SK-MEL-5 (cell line): ENCODE measurements around the gene FGD5. TPM values are rescaled to one million over a fixed set of nuclear protein-coding genes. Genes with fewer than 3 reads are reported as not detected.

ENCODE experiments used
- DNase-seq: peaks from one replicate; pipeline ENCODE4 v3.0.0-alpha.2; 2016; ENCODE audit warnings: low read depth, low spot score
- in situ Hi-C: cut with HindIII; loops from 2 replicates; pipeline ENCODE4 v1.10.0; 2016; ENCODE audit warnings: low sequenced_read_pairs, high pct_unique_total_duplicates, low pct_unique_long_range_greater_than_20kb
- total RNA-seq: library from RNA; depleted of rRNA; stranded (reverse); fragments of >200 nt; shearing (Covaris generic); gene quantifications from 2 replicates; pipeline ENCODE4 v1.2.3, GENCODE V29; 2014

Gene FGD5
- total RNA-seq, 1 experiment from 2014 or later, result not detected

DNA sequence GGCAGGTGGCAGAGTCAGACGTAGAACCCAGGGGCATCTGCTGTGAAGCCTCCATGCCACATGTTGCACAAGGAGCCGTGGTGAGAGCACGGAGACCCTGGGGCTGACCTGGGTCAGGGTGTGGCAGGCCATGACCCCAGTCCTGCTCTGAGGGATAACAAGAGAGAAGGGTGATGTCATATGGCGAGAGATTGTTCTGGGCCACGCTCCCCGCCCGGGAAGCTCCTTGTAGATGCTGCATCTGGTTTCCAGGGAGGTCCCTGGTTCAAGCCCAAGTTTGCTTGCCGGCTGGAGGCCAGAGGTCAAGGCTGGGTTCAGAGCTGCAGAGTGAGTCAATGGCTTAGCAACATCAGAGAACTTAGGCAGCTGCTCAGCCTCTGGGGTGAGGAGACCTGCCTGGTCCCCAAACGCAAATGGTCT lies 17.3 kb downstream of the FGD5 start:
- in situ Hi-C loops, result no loop called here
- DNase-seq, result no peak

- in situ Hi-C loops, result no loop called here
- no peak for DNase-seq
Measured at GRCh38 chr3:14837186-14837877, 18.6 kb downstream of the FGD5 start.

DNA sequence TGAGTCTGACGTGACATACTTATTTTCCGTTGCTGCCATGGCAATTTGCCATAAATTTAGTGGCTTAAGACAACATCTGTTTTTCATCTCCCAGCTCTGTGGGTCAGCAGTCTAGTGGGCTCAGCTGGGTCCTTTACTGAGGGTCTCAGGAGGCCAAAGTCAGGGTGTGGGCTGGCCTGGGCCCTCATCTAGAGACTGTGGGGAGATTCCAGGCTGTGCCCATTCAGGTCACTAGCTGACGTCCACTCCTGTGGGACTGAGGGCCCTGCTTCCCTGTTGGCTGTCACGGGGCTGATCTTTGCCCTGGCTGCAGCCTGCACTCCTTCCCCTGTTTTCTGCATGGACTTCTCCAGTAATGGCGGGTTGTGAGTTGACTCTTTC lies 19.1 kb downstream of the FGD5 start:
- DNase-seq, result no peak
- in situ Hi-C loops, result no loop called here

DNA sequence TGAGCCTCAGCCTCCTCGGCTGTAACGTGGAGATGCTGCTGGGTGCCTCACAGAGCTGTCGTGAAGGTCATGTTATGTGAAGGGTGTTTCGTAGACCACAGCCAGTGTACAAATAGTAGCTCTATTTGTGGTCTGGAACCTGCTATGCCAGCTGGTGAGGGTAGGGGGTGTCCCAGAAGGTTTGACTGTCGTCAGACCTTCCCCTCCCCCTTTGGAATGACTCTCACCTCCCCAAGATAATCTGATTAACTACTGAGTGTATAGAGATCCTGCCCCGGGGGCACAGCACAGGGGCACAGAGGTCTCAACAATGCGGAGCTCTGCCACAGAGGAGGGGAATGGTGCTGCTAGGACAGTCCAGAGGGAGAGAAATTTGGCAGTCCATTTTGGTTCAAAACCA lies 20.5 kb downstream of the FGD5 start:
- DNase-seq, result no peak
- in situ Hi-C loops, result no loop called here

- no peak for DNase-seq
- in situ Hi-C loops, result no loop called here
Measured at GRCh38 chr3:14841836-14842235, 23.1 kb downstream of the FGD5 start.

GRCh38 chr3:14842277-14842676 lies 23.5 kb downstream of the FGD5 start:
- in situ Hi-C loops, result no loop called here
- DNase-seq, result no peak

DNA sequence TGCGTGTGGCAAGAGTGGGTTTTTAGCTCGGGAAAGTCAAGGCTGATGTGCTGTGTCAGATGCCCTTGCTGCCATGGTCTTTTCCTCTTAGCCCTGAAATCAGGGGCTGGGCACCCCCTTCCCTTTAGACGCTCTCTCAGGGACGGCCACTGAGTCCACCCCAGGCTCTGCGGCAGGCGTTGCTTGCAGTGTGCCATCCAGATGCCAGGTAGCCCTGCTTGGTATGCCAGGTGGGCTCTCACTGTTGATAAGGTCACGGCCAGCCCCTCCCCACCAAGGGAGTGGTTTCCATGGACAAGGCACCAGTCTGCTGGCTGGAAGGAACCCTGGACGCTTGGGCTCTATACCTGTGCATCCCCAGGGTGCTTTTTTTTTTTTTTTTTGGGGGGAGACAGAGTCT lies 24.6 kb downstream of the FGD5 start:
- no peak for DNase-seq
- in situ Hi-C loops, result no loop called here

DNA sequence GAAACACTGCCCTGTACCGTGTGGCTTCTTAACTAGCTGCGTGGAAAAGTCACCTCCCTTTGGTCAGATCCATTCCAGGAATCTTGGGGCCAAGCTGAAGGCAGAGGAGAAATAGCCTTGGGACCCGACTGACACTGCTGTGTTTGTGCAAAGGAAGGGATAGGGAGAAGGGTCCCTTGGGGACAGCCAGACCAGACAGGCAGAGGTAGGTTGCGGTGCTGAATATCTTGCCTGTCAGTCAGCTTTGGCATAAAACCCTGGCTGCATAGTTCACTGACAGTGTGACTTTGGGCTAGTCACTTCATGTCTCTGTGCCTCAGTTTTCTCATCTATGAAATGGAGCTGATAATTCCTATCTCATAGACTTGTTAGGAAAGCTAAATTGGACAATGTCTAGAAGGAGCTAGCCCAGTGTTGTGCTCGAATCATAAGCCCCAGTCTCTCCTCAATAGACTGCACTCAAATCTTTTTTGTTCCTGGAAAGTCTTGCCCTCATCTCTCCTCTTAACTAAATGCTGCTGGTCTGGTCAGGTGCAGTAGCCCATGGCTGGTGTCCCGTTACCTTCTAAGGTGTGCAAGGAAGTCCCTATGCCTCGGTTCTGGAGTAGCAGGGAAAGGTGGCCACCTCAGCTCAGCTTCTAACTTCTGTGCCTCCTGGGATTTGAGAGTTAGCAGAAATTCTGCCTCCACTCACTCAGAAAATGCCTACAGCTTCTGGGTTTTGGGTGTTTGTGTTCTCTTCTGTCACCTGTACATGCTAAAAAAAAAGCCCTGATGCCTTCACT lies 25.8 kb downstream of the FGD5 start:
- DNase-seq, result no peak
- in situ Hi-C loops, result no loop called here

DNA sequence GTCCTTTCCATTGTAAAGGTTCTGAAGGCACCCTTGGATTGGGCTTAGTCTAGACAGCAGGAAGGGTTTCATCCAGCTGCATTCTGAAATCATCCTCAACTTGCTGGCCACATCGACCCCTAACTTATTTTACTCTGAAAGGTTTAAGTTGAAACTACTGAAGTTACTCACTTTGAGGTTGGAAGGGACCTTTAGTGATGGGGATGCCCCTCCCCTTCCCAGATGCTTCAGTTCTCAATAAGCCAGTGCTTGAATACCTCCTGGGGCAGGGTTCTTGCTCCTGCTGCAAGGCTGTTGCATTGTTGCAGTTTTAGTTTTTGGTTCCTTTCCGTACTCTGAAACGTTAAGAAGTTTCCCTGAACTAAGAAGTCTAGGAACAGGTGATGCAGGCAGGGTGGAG lies 26.4 kb downstream of the FGD5 start:
- in situ Hi-C loops, result no loop called here
- DNase-seq, result no peak

DNA sequence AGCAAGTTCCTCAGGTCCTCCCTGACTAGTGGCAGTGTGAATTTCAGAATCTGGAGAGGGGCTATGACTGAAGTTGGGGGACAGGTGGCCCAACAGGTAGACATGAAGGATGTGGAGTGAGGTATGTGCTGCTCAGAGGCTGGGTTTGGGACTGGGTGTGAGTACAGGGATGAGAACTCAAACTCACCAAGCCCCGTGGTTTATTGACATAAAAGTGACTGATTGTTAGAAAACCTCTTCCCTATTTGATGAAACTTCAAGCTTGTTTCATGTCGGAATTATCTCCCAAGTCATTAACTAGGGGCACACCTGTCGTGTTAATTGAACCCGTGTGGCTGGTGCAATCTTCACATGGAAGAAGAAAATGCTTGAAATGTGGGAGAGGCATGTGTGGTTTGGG lies 27.1 kb downstream of the FGD5 start:
- no peak for DNase-seq
- in situ Hi-C loops, result no loop called here

DNA sequence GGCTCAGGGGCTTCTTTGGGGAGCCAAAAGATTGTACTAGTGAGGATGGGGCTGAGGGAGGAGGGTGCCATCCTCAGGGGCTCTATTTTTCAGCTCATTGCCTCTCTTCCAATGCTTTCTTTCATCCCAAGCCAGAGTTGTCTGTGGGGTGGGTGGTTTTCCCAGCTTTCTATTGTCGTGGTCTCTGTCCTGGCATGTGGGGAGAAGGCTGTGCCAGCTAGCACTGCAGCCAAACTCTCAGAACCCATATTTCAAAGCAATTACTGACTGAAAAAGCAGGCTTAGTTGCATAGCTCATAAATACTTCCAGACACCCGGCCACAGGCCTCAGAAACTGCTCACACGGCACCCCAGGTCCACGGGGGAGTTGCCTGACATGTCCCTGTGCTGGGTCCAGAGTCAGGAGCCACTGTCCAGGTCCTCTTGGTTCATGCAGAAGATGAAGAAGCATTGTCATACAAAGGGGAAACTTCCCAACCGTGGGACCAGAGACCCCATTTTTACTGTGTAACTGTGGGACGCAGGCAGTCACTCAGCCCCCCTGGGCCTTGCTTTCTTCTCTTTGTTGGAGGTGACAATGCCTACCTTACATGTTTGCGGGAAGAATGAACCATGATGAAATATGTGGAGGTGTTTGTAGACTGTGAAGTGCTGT lies 27.6 kb downstream of the FGD5 start:
- in situ Hi-C loops, result no loop called here

DNA sequence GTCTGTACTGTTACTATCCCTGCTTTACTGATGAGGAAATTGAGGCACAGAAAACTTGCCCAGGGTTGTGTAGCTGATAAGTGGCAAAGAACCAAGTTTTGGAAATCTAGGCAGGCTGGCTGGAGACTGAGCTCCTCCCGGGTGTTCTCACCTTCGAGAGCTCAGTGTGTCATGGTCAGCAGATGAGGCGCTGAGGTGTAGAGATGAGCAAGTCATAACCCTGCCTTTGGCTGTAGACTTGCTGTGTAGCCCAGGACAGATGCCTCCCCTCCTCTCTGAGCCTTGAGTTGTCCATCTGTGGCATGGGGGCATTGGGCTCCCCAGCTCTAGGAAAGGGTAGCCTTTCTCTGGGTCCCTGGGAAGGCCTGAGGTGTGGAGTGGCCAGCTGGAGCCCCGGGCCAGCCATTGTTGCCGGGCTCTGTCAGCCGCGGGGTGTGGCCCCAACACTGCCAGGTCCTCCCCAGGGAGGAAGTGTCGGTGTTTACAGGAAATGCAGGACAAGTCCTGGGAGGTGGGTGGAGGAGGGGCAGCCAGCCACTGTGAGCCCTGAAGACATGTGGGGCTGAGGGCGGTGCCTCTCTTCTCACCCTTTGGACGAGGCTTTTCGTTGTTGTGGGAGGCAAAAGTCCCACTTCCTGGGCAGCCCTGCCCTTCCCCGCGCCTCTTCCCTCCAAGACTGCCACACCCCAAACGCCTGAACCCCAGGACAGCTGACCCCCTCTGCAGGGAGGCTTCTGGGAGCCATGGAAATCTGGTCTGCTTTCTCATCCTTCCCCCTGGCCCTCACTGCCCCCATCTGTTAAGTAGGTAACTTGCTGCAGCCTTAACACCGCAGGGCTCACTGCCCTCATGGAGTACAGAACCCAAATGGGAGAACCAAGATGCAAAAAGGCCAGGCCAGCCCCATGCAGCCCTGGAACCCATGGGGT lies 29.1 kb downstream of the FGD5 start:
- no peak for DNase-seq
- in situ Hi-C loops, result no loop called here

More for the DNA sequence above, 27.6 kb downstream of the FGD5 start:
- no peak for DNase-seq

GRCh38 chr3:14848906-14849305 lies 30.1 kb downstream of the FGD5 start:
- no peak for DNase-seq
- in situ Hi-C loops, result no loop called here

DNA sequence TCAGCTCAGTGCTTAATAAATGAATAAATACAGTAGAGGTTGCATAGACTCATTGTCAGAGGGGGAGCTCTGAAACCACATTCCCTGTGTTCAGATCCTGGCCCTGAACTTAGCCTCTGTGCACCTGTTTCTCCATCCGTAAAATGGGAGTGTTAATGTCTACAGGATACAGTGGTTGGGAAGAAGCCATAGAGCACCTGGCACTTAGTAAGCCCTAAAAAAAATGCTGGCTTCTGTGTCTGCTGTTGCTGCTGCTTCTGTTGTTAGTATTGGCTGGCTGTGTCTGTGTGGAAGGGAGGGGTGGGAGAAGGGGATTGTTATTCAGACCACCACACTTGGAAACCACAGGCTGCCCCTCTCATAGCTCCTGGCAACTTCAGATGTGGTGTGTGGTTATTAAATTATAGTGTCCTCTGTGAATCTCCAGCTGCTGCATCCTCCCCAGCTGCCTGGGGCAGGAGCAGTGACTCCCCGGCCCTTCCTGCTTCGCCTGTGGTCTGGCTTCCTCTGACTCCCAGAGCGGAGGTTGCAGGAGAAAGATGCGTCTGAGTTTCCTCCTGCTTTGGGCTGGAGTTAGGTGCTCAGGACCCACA lies 31.0 kb downstream of the FGD5 start:
- DNase-seq, result no peak
- in situ Hi-C loops, result no loop called here

DNA sequence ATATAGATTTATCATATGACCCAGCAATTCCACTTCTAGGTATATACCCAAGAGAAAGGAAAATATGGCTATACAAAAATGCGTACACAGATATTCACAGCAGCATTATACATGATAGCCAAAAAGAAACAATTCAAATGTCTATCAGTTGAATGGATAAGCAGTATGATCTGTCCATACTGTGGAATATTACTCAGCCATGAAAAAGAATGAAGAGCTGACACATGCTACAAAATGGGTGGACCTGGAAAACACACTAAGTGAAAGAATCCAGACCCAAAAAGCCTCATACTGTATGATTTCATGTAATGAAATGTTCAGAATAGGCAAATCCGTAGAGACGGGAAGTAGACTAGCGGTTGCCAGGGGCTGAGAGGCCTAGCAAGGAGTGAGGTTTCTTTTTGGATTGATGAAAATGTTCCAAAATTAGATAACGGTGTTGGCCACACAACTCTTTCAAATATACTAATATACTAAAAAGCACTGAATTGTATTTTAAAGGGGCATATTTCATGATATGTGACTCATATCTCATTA lies 33.4 kb downstream of the FGD5 start:
- no peak for DNase-seq
- in situ Hi-C loops, result no loop called here

- DNase-seq, result no peak
- in situ Hi-C loops, result no loop called here
Measured at GRCh38 chr3:14852717-14853116, 34.0 kb downstream of the FGD5 start.

- in situ Hi-C loops, result no loop called here
- DNase-seq, result no peak
Measured at GRCh38 chr3:14853271-14853951, 34.6 kb downstream of the FGD5 start.
